ENCODE data around the gene SNX2.
A peak's percentile ranks its signal among the peaks of the same experiment; 100 is the strongest.

Gene SNX2

GRCh38 chr5:122773619-122774018 is 1.3 kb upstream of the SNX2 start:
- no peak for DNase-seq (ENCODE audit: low spot score)

GRCh38 chr5:122774519-122774860 is 390 bp upstream of the SNX2 start:
- no peak for DNase-seq (ENCODE audit: low spot score)

GRCh38 chr5:122775550-122776542 is 966 bp downstream of the SNX2 start:
- DNase-seq (ENCODE audit: low spot score) = peak; percentile 10

GRCh38 chr5:122778157-122778556 is 3.3 kb downstream of the SNX2 start:
- DNase-seq (ENCODE audit: low spot score) = no peak

GRCh38 chr5:122779451-122779850 is 4.6 kb downstream of the SNX2 start:
- DNase-seq (ENCODE audit: low spot score) = no peak

GRCh38 chr5:122780296-122780695 is 5.4 kb downstream of the SNX2 start:
- DNase-seq (ENCODE audit: low spot score) = no peak

- no peak for DNase-seq (ENCODE audit: low spot score)
These were observed 6.6 kb downstream of the SNX2 start for GRCh38 chr5:122781465-122781864.

- no peak for DNase-seq (ENCODE audit: low spot score)
These were observed 10.4 kb downstream of the SNX2 start for GRCh38 chr5:122785294-122785693.

GRCh38 chr5:122788371-122788770 is 13.5 kb downstream of the SNX2 start:
- DNase-seq (ENCODE audit: low spot score) = no peak

GRCh38 chr5:122788996-122789395 is 14.1 kb downstream of the SNX2 start:
- DNase-seq (ENCODE audit: low spot score) = no peak

GRCh38 chr5:122789461-122790171 is 14.7 kb downstream of the SNX2 start:
- no peak for DNase-seq (ENCODE audit: low spot score)

- DNase-seq (ENCODE audit: low spot score) = no peak
These were observed 15.6 kb downstream of the SNX2 start for GRCh38 chr5:122790354-122791103.

GRCh38 chr5:122805481-122805880 is 30.6 kb downstream of the SNX2 start:
- DNase-seq (ENCODE audit: low spot score) = no peak

- no peak for DNase-seq (ENCODE audit: low spot score)
These were observed 35.5 kb downstream of the SNX2 start for GRCh38 chr5:122810405-122810804.

GRCh38 chr5:122815218-122815767 is 40.4 kb downstream of the SNX2 start:
- no peak for DNase-seq (ENCODE audit: low spot score)

GRCh38 chr5:122816756-122817155 is 41.9 kb downstream of the SNX2 start:
- DNase-seq (ENCODE audit: low spot score) = no peak

- DNase-seq (ENCODE audit: low spot score) = no peak
These were observed 57.1 kb downstream of the SNX2 start for GRCh38 chr5:122831984-122832383.

- DNase-seq (ENCODE audit: low spot score) = no peak
These were observed 60.8 kb downstream of the SNX2 start for GRCh38 chr5:122835681-122836080.

GRCh38 chr5:122836947-122837346 is 62.1 kb downstream of the SNX2 start:
- DNase-seq (ENCODE audit: low spot score) = no peak

GRCh38 chr5:122839731-122840130 is 64.9 kb downstream of the SNX2 start:
- no peak for DNase-seq (ENCODE audit: low spot score)

GRCh38 chr5:122842016-122842580 is 67.2 kb downstream of the SNX2 start:
- DNase-seq (ENCODE audit: low spot score) = no peak
